ENCODE data around the gene TMEM92. TPM values are rescaled to one million over a fixed set of nuclear protein-coding genes. Genes with fewer than 3 reads are reported as not detected.

TMEM92 gene
- total RNA-seq, 1 donor from 2014 or later = 1.6 TPM

DNA sequence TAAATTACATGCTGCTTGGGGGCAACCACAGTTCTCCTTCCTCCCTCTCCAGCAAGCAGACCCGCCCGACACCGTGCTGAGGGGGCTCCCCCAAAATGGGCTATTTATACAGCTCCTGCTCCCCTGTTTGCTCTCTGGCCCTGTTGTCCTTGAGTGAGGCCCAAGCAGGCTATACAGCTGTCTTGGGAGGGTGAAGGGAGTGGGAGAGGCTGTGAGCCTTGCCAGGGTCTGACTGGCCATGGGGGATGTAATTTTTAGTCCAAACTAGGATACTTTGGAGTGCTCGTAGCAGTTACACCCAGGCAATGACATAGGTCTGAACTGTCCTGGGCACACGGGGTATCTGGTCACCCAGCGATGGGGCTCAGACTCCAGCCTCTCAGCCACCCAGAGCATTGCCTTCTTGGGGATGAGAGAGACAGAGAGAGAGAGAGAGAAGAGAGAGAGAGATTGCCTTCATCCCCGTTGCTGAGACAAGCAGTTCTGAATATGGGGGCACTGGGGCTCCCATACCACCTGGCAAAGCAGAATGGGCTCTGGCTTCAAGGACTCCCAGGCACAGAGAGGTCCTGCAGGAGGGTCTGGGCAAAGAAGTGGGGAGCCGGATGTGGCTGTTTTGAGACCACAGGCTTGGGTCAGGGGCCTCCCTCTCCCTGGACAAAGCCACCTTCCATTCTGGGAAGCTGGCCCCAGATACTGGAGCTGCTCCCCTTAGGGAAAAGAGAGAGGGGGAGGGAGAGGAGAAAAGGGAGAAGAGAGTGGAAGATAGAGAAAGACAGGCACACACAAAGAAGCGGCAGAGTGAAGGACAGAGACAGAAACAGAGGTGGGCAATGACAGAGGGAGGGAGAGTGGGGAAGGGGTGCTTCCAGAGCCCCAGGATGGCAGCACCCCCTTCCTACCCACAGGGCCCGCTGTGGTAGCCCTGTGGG, 10.7 kb upstream of the TMEM92 start:
- Mint-ChIP-seq H3K9me3 (no peaks in the 10 kb centered on the region), H3K27me3 (peaks cover 21% of the 10 kb centered on the region), H3K4me1 (ENCODE audit: unreplicated experiment) (peaks cover 49% of the 10 kb centered on the region), H3K27ac (peak overlapping the region; percentile 69), H3K36me3 (no peaks in the 10 kb centered on the region), H3K4me3 (no peak overlapping the region)
- no peak for DNase-seq (ENCODE audit: extremely low spot score, unreplicated experiment)
- TF ChIP-seq, protein P1, sequence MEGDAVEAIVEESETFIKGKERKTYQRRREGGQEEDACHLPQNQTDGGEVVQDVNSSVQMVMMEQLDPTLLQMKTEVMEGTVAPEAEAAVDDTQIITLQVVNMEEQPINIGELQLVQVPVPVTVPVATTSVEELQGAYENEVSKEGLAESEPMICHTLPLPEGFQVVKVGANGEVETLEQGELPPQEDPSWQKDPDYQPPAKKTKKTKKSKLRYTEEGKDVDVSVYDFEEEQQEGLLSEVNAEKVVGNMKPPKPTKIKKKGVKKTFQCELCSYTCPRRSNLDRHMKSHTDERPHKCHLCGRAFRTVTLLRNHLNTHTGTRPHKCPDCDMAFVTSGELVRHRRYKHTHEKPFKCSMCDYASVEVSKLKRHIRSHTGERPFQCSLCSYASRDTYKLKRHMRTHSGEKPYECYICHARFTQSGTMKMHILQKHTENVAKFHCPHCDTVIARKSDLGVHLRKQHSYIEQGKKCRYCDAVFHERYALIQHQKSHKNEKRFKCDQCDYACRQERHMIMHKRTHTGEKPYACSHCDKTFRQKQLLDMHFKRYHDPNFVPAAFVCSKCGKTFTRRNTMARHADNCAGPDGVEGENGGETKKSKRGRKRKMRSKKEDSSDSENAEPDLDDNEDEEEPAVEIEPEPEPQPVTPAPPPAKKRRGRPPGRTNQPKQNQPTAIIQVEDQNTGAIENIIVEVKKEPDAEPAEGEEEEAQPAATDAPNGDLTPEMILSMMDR (conservative IDR thresholded peaks at IDR 0.05) = no peak

DNA sequence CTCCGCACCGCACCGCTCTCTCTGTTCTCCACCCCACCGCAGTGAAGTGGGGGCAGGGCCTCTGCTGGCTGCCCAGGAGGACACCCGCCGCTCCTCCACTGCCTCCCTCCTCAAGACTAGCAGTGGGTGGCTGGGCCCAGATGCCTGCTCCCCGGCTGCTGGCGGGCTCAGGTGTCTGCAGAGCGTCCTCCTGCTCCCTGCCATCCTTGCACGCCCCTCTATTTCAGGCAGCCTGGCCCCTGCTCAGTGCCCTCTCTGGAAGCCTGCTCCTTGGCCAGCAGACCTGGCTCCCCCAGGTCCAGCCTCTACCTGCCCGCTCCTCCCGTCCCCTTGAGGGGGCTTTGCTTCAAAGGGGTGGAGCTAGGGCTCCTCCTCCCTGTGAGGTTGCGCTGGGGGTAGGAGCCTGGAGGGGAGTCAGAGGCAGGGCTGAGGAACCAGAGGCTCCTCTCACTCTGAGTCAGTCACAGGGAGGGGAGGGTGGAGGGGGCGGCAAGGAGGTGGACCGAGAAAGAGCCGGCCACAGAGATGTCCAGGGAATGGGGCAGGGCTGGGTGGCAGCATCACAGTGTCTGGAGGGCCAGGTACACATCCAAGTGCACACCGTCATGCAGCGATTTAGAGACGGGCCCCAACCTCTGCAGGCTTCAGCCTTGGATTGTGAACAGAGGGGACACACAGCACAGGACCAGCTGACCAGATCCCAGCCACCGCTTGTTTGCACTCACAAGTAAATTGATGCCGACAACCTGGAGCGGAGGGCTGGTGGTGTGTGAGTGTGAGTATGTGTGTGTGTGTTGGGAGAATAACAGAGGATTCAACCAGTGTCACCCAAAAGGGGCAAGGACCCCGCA, 9.8 kb upstream of the TMEM92 start:
- peaks cover 55% of the 10 kb centered on the region for H3K4me1 Mint-ChIP-seq (ENCODE audit: unreplicated experiment)
- no peaks in the 10 kb centered on the region for H3K36me3 Mint-ChIP-seq
- H3K27ac Mint-ChIP-seq = no peak overlapping the region
- no peaks in the 10 kb centered on the region for H3K9me3 Mint-ChIP-seq
- H3K4me3 Mint-ChIP-seq = no peak overlapping the region
- no peak for DNase-seq (ENCODE audit: extremely low spot score, unreplicated experiment)
- TF ChIP-seq, protein P1 (conservative IDR thresholded peaks at IDR 0.05) = no peak
- peaks cover 21% of the 10 kb centered on the region for H3K27me3 Mint-ChIP-seq

DNA sequence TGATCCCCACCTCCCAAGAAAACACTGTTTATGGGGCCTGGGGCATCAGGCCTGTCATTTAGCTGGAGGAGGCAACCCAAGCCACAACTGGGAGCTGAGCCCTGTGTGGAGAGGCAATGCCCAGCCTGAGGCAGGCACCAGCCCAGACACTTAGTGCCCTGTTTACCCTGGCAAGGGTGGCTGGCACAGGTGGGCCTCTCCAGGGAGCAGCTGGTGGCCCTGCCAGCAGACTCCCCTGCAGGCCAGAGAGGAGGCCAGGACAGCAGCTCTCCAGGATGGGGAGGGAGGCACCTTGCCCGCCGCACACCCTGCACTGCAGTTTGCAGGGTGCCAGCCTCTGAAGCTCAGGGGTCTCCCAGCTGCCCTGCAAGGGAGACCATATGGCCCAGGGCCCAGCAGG, 9.1 kb upstream of the TMEM92 start:
- no peak for DNase-seq (ENCODE audit: extremely low spot score, unreplicated experiment)
- peaks cover 56% of the 10 kb centered on the region for H3K4me1 Mint-ChIP-seq (ENCODE audit: unreplicated experiment)
- no peak overlapping the region for H3K4me3 Mint-ChIP-seq
- H3K36me3 Mint-ChIP-seq = no peaks in the 10 kb centered on the region
- H3K27ac Mint-ChIP-seq = no peak overlapping the region
- TF ChIP-seq, protein P1 (conservative IDR thresholded peaks at IDR 0.05) = no peak
- H3K27me3 Mint-ChIP-seq = peaks cover 21% of the 10 kb centered on the region
- no peaks in the 10 kb centered on the region for H3K9me3 Mint-ChIP-seq

DNA sequence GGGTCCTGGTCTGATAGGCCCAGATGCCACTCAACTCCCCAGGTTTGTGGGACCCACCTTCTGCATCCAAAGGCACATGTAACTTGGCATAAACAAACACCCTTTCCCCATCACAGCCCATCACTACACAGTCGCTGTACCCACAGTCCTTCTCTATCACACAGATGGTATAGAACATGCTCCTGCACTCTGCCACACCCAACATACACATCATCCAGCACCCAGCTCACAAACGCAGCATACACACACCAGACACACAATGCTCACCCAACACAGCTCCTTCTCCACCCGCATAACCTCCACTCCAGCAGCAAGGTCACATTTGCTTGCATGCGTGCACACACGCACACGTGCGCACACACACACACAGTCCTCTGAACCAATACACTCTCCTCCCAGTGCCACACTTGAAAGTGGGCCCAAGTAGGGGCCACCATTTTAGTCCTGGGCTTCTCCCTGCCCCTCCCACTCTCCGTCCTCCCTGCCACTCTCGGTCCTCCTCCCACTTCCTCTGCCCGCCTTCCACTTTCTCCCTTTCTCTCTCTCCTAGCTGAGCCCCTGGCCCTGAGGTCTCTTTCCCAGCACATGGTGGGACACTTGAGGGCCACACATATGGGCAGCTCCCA, 8.5 kb upstream of the TMEM92 start:
- Mint-ChIP-seq H3K4me3 (no peak overlapping the region), H3K27ac (peak overlapping the region; percentile 24), H3K36me3 (no peaks in the 10 kb centered on the region), H3K27me3 (peaks cover 21% of the 10 kb centered on the region), H3K4me1 (ENCODE audit: unreplicated experiment) (peaks cover 55% of the 10 kb centered on the region), H3K9me3 (no peaks in the 10 kb centered on the region)
- DNase-seq (ENCODE audit: extremely low spot score, unreplicated experiment) = peak; percentile 51
- TF ChIP-seq, protein P1 (conservative IDR thresholded peaks at IDR 0.05) = no peak

DNA sequence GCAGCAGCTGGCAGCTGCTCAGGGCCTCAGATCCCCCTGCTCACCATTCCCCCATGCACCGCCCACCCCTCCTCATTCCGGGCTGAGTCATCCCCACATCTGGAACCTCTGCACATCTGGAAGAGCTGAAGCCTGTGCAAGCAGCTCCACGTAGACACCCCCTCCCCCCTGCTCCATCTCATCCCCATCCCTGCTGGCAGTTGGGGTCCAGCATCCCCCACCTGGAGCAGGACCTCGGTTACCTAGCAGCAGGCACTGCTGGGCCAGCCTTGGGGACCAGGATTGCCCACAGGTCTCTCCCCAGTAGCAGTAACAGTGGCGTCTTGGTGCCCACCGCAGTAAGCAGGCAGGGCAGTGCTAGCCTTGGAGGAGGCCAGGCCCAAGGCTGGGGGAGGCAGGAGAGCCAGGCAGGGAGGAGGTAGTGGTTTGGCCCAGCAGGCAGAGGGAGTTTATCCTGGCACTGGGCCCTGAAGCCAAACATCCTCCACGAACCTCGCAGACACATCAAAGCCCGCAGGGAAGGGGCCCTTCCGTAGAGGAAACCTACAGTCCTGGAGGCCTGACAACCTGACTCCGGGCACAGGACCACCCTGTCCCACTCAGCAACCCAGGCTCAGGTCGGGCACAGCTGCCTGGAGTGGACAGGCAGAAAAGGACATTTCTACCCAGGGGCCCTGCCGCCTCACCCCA, 7.7 kb upstream of the TMEM92 start:
- Mint-ChIP-seq H3K36me3 (no peaks in the 10 kb centered on the region), H3K4me1 (ENCODE audit: unreplicated experiment) (peaks cover 55% of the 10 kb centered on the region), H3K4me3 (no peak overlapping the region), H3K27ac (peak overlapping the region; percentile 24), H3K9me3 (no peaks in the 10 kb centered on the region), H3K27me3 (peaks cover 21% of the 10 kb centered on the region)
- DNase-seq (ENCODE audit: extremely low spot score, unreplicated experiment) = peak; percentile 67
- TF ChIP-seq, protein P1 (conservative IDR thresholded peaks at IDR 0.05) = no peak

Data from type B pancreatic cell (in vitro differentiated cells).